Right lobe of liver (tissue), 6 donors: ENCODE results near the gene NEDD4L. TPM values are rescaled to one million over a fixed set of nuclear protein-coding genes. Genes with fewer than 3 reads are reported as not detected.

ENCODE experiments used
- ATAC-seq, 4 donors: fragments of 200-7000 bp; cut with Tn5 transposase; one replicate each; pipeline ENCODE4 v1.9.1; 2020; ENCODE audit warnings: mild to moderate bottlenecking in 4 of 4, moderate library complexity in 4 of 4
- DNase-seq, 3 donors: peaks; one replicate each; pipeline ENCODE4 v3.0.0-alpha.2; 2020
- H3K27ac ChIP-seq, 3 donors: fragments of 200-600 bp; one replicate each; pipeline ENCODE4 v1.8.0; 2022
- H3K27me3 ChIP-seq, 2 donors: fragments of 200-600 bp; one replicate each; pipeline ENCODE4 v1.8.0; 2022
- H3K36me3 ChIP-seq, 4 donors: fragments of 200-600 bp; sonication (generic) in 1 of 4; one replicate each; pipeline versions ENCODE4 v1.5.1 to v1.8.0; 2017 to 2022; ENCODE audit warnings: control low read depth in 1 of 4
- H3K4me1 ChIP-seq, 4 donors: fragments of 200-600 bp; sonication (generic) in 1 of 4; one replicate each; pipeline versions ENCODE4 v1.5.1 to v1.8.0; 2017 to 2022; ENCODE audit warnings: control low read depth in 1 of 4
- H3K4me3 ChIP-seq, 3 donors: fragments of 200-600 bp; one replicate each; pipeline ENCODE4 v1.8.0; 2022
- H3K9me3 ChIP-seq, 4 donors: fragments of 200-600 bp; sonication (generic) in 1 of 4; one replicate each; pipeline versions ENCODE4 v1.5.1 to v1.8.0; 2017 to 2022; ENCODE audit warnings: control low read depth in 1 of 4
- POLR2A ChIP-seq: fragments of 450-650 bp; IDR thresholded peaks from one replicate; pipeline ENCODE4 v1.6.1; 2017; ENCODE audit warnings: antibody characterized with exemption, mild to moderate bottlenecking
- WGBS: methylation state at CpG from one replicate; pipeline ENCODE4 v1.1.6; 2018; ENCODE audit warnings: low coverage, low lambda C conversion rate; ENCODE audit not compliant: insufficient coverage; ENCODE audit errors: missing lambda C conversion rate; 5-methylcytosine and 5-hydroxymethylcytosine counted together
- intact Hi-C, 2 donors: fragments of 100-400 bp; cut with DNase I; formaldehyde crosslinking; loops; one replicate each; pipeline versions ENCODE4 v1.11.2 to v1.14.1; 2022
- total RNA-seq, 6 experiments: library from RNA; depleted of rRNA in 2 of 6; stranded (reverse); fragments of >200 nt in 2 of 6; fragmentation: NEBNext Ultra II Directional in 3 of 6; extraction: Animal tissue kit (Norgen Biotek cat#: 25700) in 3 of 6; gene quantifications; one replicate each; pipeline versions ENCODE4 v1.1.0 to v1.2.4, GENCODE V29; 2016 to 2023
- TF ChIP-seq, protein P1 (sequence below), 4 donors: fragments of 200-600 bp in 3 of 4; fragments of 450-650 bp in 1 of 4; IDR thresholded peaks; one replicate each; pipeline versions ENCODE4 v1.5.1 to v1.8.0; 2016 to 2022; ENCODE audit warnings: antibody characterized with exemption in 4 of 4, mild to moderate bottlenecking in 2 of 4
- donor health status: DM: no; HTN: yes; CAD: no.
- donor health status: DM: no; HTN: no; CAD: no.
- donor health status: DM: no; HTN: no; CAD: no.
- donor health status: DM: no; HTN: yes; CAD: no.
- donor health status: DM: no; HTN: yes; CAD: no.

Gene NEDD4L
- total RNA-seq, 6 experiments from 2014 or later, result 21.5 to 41.0 (median 33.2) TPM

DNA sequence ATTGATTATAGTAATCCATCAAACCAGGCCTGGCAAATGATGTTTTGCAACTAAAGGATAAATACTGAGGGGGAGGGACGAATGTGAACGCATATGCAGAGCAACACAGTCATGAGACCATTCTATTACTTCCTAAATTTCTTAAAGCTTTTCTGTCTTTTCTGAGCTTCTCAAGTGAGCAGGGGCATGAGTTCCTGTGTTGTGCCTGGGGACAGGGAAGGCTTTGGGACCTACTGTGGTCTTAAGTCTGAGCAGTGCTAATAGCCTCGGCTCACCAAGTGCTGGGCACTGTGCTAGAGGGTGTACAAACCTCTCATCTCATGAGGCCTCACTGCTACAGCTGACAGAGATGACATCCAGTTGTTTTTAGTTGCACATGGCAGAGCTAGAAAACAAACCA lies 182.4 kb downstream of the NEDD4L start:
- intact Hi-C loops, result no loop called here
- H3K27me3 ChIP-seq, result no peaks in the 10 kb centered on the region
- no peak overlapping the region for H3K27ac ChIP-seq
- no peak for ATAC-seq
- H3K36me3 ChIP-seq, result no peaks in the 10 kb centered on the region
- H3K4me3 ChIP-seq, result no peak overlapping the region
- TF ChIP-seq, protein P1, sequence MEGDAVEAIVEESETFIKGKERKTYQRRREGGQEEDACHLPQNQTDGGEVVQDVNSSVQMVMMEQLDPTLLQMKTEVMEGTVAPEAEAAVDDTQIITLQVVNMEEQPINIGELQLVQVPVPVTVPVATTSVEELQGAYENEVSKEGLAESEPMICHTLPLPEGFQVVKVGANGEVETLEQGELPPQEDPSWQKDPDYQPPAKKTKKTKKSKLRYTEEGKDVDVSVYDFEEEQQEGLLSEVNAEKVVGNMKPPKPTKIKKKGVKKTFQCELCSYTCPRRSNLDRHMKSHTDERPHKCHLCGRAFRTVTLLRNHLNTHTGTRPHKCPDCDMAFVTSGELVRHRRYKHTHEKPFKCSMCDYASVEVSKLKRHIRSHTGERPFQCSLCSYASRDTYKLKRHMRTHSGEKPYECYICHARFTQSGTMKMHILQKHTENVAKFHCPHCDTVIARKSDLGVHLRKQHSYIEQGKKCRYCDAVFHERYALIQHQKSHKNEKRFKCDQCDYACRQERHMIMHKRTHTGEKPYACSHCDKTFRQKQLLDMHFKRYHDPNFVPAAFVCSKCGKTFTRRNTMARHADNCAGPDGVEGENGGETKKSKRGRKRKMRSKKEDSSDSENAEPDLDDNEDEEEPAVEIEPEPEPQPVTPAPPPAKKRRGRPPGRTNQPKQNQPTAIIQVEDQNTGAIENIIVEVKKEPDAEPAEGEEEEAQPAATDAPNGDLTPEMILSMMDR (IDR thresholded peaks at IDR 0.05), result no peak
- no peak for TF ChIP-seq POLR2A
- 36% methylated on average over 3 of the region's 3 CpGs for WGBS
- H3K9me3 ChIP-seq, result no peaks in the 10 kb centered on the region
- DNase-seq, result no peak
- peaks cover 0 to 62% (median 19%) of the 10 kb centered on the region in 4 donors for H3K4me1 ChIP-seq

DNA sequence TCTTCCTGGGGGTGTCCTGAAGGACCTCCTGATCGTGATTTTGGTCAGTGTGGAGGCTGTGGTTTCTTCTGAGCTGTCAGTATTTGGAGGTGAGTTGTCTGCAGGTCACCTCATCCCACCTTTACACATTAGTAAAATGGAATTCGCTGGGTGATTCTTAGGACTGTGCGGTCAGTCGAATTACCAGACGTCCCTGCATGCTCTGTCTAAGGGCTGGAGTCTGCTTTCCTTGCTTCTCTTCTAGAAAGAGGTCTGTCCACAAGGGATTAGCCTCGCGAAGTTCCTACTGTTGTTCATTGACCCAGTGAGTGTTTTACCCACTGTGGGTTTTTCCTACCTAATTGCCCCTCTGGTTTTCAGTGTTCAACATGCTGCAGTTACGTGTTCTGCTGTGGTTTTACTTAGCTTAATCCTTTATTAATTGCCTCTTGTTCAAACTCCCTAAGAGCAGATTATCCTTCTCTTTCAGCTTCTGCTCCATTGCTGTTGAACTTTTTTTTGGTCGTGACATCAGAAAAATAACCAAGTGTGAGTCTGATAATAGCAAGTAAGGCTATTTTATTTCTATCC lies 183.4 kb downstream of the NEDD4L start:
- H3K9me3 ChIP-seq, result no peaks in the 10 kb centered on the region
- ATAC-seq (no peak), DNase-seq (no peak)
- H3K27me3 ChIP-seq, result no peaks in the 10 kb centered on the region
- H3K4me3 ChIP-seq, result no peak overlapping the region
- intact Hi-C loops, result no loop called here
- TF ChIP-seq, protein P1 (IDR thresholded peaks at IDR 0.05), result no peak
- no peak for TF ChIP-seq POLR2A
- WGBS, result 85% methylated on average over 3 of the region's 9 CpGs
- H3K36me3 ChIP-seq, result no peaks in the 10 kb centered on the region
- no peak overlapping the region for H3K27ac ChIP-seq
- peaks cover 0 to 73% (median 23%) of the 10 kb centered on the region in 4 donors for H3K4me1 ChIP-seq

DNA sequence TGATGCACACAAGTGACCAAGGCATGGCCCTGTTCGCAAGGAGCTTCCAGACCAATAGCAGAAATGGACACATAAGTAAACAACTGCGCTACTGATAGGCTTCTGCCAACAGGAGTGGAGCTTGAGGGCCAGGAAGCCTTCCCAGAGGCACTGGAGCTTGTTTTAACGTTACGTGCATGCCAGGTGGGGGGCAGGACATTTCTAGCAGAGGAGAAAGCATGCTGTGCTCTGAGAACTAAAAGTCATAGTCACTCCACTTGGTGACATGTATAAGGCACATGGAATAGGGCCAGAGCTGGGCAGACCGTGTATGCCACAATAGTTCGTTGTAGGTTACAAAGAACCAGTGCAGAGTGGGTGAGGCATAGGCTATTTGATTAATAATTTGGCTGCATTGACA lies 184.2 kb downstream of the NEDD4L start:
- intact Hi-C loops, result no loop called here
- 72% methylated on average over 4 of the region's 6 CpGs for WGBS
- Histone ChIP-seq H3K27ac (no peak overlapping the region), H3K36me3 (no peaks in the 10 kb centered on the region), H3K4me3 (no peak overlapping the region), H3K9me3 (no peaks in the 10 kb centered on the region), H3K4me1 (peaks cover 0 to 72% (median 24%) of the 10 kb centered on the region in 4 donors), H3K27me3 (no peaks in the 10 kb centered on the region)
- DNase-seq, result no peak
- no peak for ATAC-seq
- TF ChIP-seq POLR2A, result no peak
- TF ChIP-seq, protein P1 (IDR thresholded peaks at IDR 0.05), result no peak

DNA sequence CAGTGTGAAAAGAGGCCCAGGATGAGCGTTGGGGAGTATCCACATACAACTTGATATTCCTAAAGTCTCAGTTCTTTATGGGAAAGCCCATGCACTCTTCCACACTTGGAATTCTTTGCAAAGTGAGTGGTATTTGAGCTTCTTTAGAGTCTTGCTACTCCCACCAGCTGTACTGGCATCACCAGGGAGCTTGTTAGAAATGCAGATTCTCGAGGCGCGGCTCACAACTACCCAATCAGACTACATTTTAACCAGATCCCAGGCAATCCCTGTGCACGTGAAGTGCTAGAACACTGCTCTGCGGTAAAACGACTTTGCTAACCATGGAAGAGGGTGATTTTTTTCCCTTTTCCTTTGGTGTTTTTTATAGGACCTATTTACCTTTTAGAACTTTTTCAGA lies 184.7 kb downstream of the NEDD4L start:
- Histone ChIP-seq H3K27ac (no peak overlapping the region), H3K36me3 (no peaks in the 10 kb centered on the region), H3K4me3 (no peak overlapping the region), H3K4me1 (peaks cover 0 to 73% (median 25%) of the 10 kb centered on the region in 4 donors), H3K27me3 (no peaks in the 10 kb centered on the region), H3K9me3 (no peaks in the 10 kb centered on the region)
- no peak for TF ChIP-seq POLR2A
- TF ChIP-seq, protein P1 (IDR thresholded peaks at IDR 0.05), result no peak
- DNase-seq, result no peak
- WGBS, result 89% methylated on average over 5 of the region's 7 CpGs
- ATAC-seq, result no peak
- intact Hi-C loops, result no loop called here
